Prostate gland (tissue), 2 donors: ENCODE results near the gene GET3. TPM values are rescaled to one million over a fixed set of nuclear protein-coding genes. Genes with fewer than 3 reads are reported as not detected.
A peak's percentile ranks its signal among the peaks of the same experiment; 100 is the strongest.

Experiments
- DNase-seq: peaks from one replicate; pipeline ENCODE4 v3.0.0-alpha.2; 2019; ENCODE audit warnings: low spot score
- H3K27ac ChIP-seq, 2 donors: fragments of 200-600 bp; sonication (generic); 2 replicates each; pipeline ENCODE4 v1.5.1; 2017 to 2019
- H3K27me3 ChIP-seq: fragments of 200-600 bp; sonication (generic); replicated peaks from 2 replicates; pipeline ENCODE4 v1.5.1; 2019; ENCODE audit not compliant: insufficient read depth
- H3K36me3 ChIP-seq, 2 donors: fragments of 200-600 bp; sonication (generic); 1 replicate in 1 of 2; 2 replicates in 1 of 2; pipeline versions ENCODE4 v1.5.1 to v1.8.1; 2017 to 2019
- H3K4me1 ChIP-seq: fragments of 200-600 bp; sonication (generic); replicated peaks from 2 replicates; pipeline ENCODE4 v1.5.1; 2019
- H3K4me3 ChIP-seq, 2 donors: fragments of 200-600 bp; sonication (generic); 2 replicates each; pipeline ENCODE4 v1.5.1; 2017 to 2019
- H3K9me3 ChIP-seq: fragments of 200-600 bp; sonication (generic); 2 replicates; pipeline ENCODE4 v1.5.1; 2017
- POLR2A ChIP-seq: fragments of 450-650 bp; IDR thresholded peaks from one replicate; pipeline ENCODE4 v1.6.1; 2016; ENCODE audit warnings: antibody characterized with exemption, mild to moderate bottlenecking
- POLR2AphosphoS5 ChIP-seq: sonication (generic); formaldehyde crosslinking; IDR thresholded peaks from one replicate; pipeline ENCODE4 v1.6.1; 2017; ENCODE audit warnings: antibody characterized with exemption
- WGBS: methylation state at CpG from one replicate; pipeline ENCODE4 v1.1.5; 2018; 5-methylcytosine and 5-hydroxymethylcytosine counted together
- intact Hi-C: fragments of 100-400 bp; cut with DNase I; formaldehyde crosslinking; loops from one replicate; pipeline ENCODE4 v1.14.2; 2022
- total RNA-seq, 2 donors: library from RNA; depleted of rRNA; stranded (reverse); fragments of >200 nt; gene quantifications; one replicate each; pipeline ENCODE4 v1.1.0, GENCODE V29; 2016
- TF ChIP-seq, protein P1 (sequence below), 4 experiments: fragments of 200-600 bp in 2 of 4; fragments of 450-650 bp in 2 of 4; sonication (generic) in 2 of 4; IDR thresholded peaks; 1 replicate in 3 of 4; 2 replicates in 1 of 4; pipeline ENCODE4 v1.5.1; 2016 to 2019; ENCODE audit warnings: antibody characterized with exemption in 4 of 4, mild to moderate bottlenecking in 2 of 4, moderate library complexity in 2 of 4

Gene GET3
- total RNA-seq, 2 donors from 2014 or later, result 65.4 to 82.1 TPM

GRCh38 chr19:12770922-12771321 is 33.6 kb downstream of the GET3 start:
- intact Hi-C loops, result loop anchor here (5.0 kb wide), 1 partner anchor 36 kb away; the partner anchor contains the start of gene RNASEH2A
- H3K36me3 ChIP-seq, result no peaks in the 10 kb centered on the region
- no peak for DNase-seq
- no peak for TF ChIP-seq POLR2A
- TF ChIP-seq, protein P1, sequence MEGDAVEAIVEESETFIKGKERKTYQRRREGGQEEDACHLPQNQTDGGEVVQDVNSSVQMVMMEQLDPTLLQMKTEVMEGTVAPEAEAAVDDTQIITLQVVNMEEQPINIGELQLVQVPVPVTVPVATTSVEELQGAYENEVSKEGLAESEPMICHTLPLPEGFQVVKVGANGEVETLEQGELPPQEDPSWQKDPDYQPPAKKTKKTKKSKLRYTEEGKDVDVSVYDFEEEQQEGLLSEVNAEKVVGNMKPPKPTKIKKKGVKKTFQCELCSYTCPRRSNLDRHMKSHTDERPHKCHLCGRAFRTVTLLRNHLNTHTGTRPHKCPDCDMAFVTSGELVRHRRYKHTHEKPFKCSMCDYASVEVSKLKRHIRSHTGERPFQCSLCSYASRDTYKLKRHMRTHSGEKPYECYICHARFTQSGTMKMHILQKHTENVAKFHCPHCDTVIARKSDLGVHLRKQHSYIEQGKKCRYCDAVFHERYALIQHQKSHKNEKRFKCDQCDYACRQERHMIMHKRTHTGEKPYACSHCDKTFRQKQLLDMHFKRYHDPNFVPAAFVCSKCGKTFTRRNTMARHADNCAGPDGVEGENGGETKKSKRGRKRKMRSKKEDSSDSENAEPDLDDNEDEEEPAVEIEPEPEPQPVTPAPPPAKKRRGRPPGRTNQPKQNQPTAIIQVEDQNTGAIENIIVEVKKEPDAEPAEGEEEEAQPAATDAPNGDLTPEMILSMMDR (IDR thresholded peaks at IDR 0.05), result no peak
- no peak for TF ChIP-seq POLR2AphosphoS5
- no peak overlapping the region for H3K27ac ChIP-seq
- H3K4me1 ChIP-seq, result peaks cover 3% of the 10 kb centered on the region
- WGBS, result 95% methylated on average over 13 of the region's 13 CpGs
- H3K27me3 ChIP-seq, result no peaks in the 10 kb centered on the region
- H3K9me3 ChIP-seq, result no peaks in the 10 kb centered on the region
- no peak overlapping the region for H3K4me3 ChIP-seq

DNA sequence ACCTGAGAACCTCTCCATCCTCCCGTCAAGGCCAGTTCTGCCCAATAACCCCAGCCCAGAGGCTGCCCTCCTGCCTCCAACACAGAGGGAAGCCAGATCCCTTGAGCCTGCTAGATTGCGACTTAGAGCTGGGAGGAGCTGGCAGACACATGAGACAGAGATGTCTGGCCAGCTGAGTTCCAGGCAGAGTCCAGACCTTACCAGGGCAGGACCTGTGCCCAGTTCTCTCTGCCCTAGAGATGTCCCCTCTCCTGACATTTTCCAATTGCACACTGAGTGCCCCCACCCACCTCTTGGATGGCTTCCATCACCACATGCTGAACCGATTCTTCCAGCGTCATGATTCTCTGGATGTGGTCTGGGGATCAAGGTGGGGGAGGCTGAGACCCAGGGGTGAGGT is 35.0 kb downstream of the GET3 start:
- Histone ChIP-seq H3K36me3 (no peaks in the 10 kb centered on the region), H3K4me1 (peaks cover 3% of the 10 kb centered on the region), H3K27ac (no peak overlapping the region), H3K4me3 (no peak overlapping the region), H3K27me3 (no peaks in the 10 kb centered on the region), H3K9me3 (no peaks in the 10 kb centered on the region)
- no peak for DNase-seq
- intact Hi-C loops, result loop anchor here (5.0 kb wide), 1 partner anchor 35 kb away; the partner anchor contains the start of gene RNASEH2A
- TF ChIP-seq POLR2AphosphoS5, result no peak
- TF ChIP-seq, protein P1 (IDR thresholded peaks at IDR 0.05), result no peak
- TF ChIP-seq POLR2A, result no peak
- WGBS, result 75% methylated on average over 4 of the region's 4 CpGs

DNA sequence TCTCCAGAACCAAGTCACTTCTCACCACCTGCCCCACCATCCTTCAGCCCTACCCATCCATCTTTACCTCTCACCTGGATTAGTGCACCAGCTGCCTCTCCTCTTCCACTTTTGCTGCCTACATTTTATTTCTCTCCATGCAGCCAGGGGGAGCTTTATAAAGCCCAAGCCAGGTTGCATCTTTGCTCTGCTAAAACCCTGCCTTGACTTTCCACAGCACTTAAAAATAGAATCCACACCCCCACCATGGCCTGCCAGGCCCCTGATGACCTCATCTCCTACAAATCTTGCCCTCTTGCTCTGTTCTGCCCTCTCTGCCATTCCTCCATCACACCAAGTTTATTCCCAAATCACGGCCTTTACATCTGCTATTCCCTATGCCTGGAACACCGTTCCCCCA is 36.3 kb downstream of the GET3 start:
- H3K4me3 ChIP-seq, result no peak overlapping the region
- no peak for DNase-seq
- no peaks in the 10 kb centered on the region for H3K36me3 ChIP-seq
- H3K4me1 ChIP-seq, result peaks cover 3% of the 10 kb centered on the region
- H3K27me3 ChIP-seq, result no peaks in the 10 kb centered on the region
- intact Hi-C loops, result loop anchor here (5.0 kb wide), 1 partner anchor 34 kb away; the partner anchor contains the start of gene RNASEH2A
- no peak overlapping the region for H3K27ac ChIP-seq
- no peaks in the 10 kb centered on the region for H3K9me3 ChIP-seq
- WGBS, result 86% methylated on average over 2 of the region's 2 CpGs
- TF ChIP-seq POLR2AphosphoS5, result no peak
- TF ChIP-seq, protein P1 (IDR thresholded peaks at IDR 0.05), result peak in 1 of 4 experiments; percentile 10

DNA sequence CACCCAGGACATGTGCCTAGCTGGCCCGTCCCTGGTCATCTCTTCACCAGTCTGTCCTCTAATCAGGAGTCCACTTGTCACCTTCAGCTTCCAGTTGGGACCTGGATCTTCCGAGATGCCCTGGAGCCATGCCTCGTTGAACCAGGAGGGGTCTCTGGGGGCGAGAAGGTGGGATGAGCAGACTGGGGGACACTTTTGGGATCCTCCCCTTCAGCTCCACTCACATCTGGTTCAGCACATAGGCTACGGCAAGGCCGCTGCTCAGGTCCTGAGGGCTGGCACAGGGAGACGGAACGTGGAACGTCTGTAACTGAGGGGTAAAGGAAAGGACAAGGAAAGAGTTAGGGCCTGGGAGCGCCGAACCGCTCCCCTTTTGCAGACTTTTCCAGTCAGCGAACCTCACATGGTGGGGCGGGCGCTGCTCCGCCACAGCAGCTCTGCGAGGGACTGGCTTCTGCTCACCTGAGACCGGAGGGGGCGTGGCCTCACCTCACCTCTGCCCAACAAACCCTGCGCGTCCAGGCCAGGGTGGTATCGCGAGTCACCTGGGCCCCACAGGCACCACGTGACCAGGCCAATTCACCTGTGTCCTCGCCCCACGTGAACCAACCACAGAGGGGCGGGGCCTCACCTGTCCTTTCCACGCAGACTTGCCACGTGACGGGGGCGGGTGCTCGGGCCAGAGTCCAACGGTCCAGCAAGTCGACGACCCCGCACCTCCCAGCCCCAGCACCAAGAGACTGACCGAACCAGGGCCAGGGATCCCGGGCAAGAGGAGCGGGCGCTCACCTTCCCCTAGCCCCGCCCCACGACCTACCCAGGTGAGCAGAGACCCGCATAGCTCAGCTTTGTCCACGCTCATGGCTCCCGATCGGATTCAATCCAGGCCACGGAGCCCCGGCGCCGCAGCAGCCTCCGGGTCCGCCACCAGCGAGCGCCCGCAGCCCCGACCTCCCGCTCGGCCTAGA is 37.6 kb downstream of the GET3 start, which contains the start of gene HOOK2:
Gene HOOK2, minus strand, starts transcription at position 965 of the 968 bp plus-strand sequence. Its CDS starts 103 bp downstream, at position 862.
- Histone ChIP-seq H3K27me3 (no peaks in the 10 kb centered on the region), H3K4me3 (peak within 1 kb of the TSS; percentile 61 to 66), H3K9me3 (no peaks in the 10 kb centered on the region), H3K27ac (peak within 1 kb of the TSS; percentile 96), H3K4me1 (peaks cover 3% of the 10 kb centered on the region), H3K36me3 (no peaks in the 10 kb centered on the region)
- WGBS, result 23% methylated on average over 29 of the region's 58 CpGs
- peak; percentile 94 for DNase-seq
- TF ChIP-seq POLR2A (no peak), POLR2AphosphoS5 (peak; percentile 93)
- TF ChIP-seq, protein P1 (IDR thresholded peaks at IDR 0.05), result no peak
- intact Hi-C loops, result loop anchor here (5.0 kb wide), 1 partner anchor 32 kb away; the partner anchor contains the start of gene RNASEH2A
